HG03378 (cell line): ENCODE measurements around the gene ACTL9.
"Not testable (repeated sequence)": the region's sequence is repeated elsewhere in the genome, so short reads cannot be mapped to it uniquely, and the experiment has no call there.

Experiments used
- ATAC-seq: cut with Tn5 transposase; IDR thresholded peaks from one replicate; pipeline ENCODE4 v1.9.1; 2021; ENCODE audit warnings: mild to moderate bottlenecking, moderate library complexity; ENCODE audit not compliant: unreplicated experiment

The ACTL9 gene, protein sequence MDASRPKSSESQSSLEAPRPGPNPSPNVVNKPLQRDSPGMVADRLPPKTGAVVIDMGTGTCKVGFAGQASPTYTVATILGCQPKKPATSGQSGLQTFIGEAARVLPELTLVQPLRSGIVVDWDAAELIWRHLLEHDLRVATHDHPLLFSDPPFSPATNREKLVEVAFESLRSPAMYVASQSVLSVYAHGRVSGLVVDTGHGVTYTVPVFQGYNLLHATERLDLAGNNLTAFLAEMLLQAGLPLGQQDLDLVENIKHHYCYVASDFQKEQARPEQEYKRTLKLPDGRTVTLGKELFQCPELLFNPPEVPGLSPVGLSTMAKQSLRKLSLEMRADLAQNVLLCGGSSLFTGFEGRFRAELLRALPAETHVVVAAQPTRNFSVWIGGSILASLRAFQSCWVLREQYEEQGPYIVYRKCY

DNA sequence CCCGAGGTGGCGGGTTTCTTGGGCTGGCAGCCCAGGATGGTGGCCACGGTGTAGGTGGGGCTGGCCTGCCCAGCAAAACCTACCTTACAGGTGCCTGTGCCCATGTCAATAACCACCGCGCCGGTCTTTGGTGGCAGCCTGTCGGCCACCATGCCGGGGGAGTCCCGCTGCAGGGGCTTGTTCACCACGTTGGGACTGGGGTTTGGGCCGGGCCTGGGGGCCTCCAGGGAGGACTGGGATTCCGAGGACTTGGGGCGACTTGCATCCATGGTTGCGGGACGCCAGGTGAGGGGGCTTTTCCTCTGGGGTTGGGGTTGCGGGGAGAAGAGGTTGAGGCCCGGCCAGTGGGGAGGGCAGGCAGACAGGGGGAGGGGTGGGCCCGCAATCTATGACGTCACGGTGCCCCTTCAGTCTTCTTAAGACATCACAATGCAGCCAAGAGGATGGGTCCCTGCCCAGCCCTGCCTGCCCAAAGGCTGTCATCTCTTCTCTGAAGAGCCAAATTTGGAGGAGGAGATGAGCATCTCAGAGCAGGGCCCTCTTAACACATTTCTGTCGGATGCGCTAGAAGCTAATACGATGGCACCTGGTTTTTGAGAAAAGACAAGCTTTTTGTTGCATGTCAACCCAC lies at the start of gene ACTL9:
Gene ACTL9 (minus strand): TSS at position 363 of the 631 bp plus-strand sequence. CDS start 94 bp downstream, at position 269.
- ATAC-seq, result no peak

DNA sequence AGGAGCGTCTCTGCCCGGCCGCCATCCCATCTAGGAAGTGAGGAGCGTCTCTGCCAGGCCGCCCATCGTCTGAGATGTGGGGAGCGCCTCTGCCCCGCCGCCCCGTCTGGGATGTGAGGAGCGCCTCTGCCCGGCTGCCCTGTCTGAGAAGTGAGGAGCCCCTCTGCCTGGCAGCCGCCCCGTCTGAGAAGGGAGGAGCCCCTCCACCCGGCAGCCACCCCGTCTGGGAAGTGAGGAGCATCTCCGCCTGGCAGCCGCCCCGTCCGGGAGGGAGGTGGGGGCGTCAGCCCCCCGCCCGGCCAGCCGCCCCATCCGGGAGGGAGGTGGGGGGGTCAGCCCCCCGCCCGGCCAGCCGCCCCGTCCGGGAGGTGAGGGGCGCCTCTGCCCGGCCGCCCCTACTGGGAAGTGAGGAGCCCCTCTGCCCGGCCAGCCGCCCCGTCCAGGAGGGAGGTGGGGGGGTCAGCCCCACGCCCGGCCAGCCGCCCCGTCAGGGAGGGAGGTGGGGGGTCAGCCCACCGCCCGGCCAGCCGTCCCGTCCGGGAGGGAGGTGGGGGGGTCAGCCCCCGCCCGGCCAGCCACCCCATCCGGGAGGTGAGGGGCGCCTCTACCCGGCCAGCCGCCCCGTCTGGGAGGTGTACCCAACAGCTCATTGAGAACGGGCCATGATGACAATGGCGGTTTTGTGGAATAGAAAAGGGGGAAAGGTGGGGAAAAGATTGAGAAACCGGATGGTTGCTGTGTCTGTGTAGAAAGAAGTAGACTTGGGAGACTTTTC lies 40.9 kb upstream of the ACTL9 start:
- ATAC-seq, result not testable (repeated sequence)

DNA sequence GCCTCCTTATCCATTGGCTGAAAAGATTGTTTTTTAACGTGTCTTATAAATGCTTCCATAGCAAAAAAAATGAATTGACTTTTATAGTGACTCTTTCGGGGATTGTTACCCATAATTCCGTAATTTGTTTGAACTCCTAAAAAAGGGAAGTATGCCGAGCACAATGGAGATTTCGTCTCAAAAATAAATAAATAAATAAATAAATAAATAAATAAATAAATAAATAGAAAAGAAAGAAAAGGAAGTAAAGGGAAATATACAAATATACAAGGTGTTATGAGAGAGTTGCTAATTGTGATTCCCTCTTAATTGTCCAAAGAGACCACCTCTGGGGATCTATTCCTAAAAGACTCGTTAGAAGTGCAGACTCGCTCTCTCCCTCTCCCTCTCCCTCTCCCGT lies 39.8 kb upstream of the ACTL9 start:
- no peak for ATAC-seq

DNA sequence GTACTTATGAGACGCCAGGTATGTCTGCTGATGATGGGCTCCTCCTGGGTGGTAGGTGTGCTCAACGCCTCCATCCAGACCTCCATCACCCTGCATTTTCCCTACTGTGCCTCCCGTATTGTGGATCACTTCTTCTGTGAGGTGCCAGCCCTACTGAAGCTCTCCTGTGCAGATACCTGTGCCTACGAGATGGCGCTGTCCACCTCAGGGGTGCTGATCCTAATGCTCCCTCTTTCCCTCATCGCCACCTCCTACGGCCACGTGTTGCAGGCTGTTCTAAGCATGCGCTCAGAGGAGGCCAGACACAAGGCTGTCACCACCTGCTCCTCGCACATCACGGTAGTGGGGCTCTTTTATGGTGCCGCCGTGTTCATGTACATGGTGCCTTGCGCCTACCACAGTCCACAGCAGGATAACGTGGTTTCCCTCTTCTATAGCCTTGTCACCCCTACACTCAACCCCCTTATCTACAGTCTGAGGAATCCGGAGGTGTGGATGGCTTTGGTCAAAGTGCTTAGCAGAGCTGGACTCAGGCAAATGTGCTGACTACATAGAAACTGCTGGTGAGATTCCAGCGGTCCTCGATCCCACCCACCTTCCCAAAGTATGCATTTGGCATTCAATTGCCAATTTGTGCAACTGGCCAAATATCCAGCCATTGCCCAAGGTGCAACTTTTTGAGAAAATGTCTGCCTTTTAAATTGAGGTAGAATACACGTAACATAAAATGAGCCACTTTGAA lies 33.0 kb upstream of the ACTL9 start:
- no peak for ATAC-seq

- ATAC-seq, result no peak
These were observed 25.7 kb upstream of the ACTL9 start for GRCh38 chr19:8724276-8724675.

- no peak for ATAC-seq
These were observed 23.4 kb upstream of the ACTL9 start for GRCh38 chr19:8722032-8722431.

GRCh38 chr19:8721334-8721733 lies 22.7 kb upstream of the ACTL9 start, which contains the start of gene OR2Z1:
OR2Z1 (plus strand) TSS chr19:8721634; CDS start chr19:8731029, 9,395 bp downstream.
- ATAC-seq, result no peak

GRCh38 chr19:8710337-8710736 lies 11.7 kb upstream of the ACTL9 start:
- not testable (repeated sequence) for ATAC-seq

- no peak for ATAC-seq
These were observed 7.1 kb upstream of the ACTL9 start for GRCh38 chr19:8705742-8706141.

DNA sequence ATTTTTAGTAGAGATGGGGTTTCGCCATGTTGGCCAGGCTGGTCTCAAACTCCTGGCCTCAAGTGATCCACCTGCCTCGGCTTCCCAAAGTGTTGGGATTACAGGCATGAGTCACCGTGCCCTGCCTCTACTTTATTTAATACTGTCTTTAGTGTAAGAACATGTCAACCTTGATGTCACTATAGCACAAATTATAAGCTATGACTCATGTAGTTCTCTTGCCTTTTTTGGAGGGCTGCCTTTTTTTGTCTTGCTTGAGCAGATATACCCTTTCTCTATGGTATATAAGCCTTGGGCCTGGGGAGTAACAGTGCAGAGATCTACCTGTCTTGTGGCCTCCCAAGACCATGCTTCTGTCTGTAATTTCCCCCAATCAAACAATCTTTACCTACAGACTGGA lies 6.7 kb upstream of the ACTL9 start:
- not testable (repeated sequence) for ATAC-seq

DNA sequence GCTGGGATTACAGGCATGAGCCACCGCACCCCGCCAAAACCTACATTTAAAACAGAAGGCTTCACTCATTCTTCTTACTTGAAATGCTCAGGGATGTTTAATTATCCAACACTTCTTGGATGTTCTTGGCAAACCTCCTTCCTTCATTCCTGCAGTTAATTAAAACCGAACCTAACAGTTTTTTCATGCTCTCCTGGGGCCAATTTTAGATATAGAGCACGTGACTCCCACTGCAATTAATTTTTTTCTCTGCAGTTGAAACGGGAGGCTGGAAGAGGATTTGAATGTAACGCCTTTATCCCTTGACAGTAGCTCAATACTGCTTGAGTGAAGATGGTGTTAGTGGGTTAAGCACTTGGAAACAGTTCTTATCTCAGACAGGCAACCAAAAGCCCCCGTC lies 4.6 kb upstream of the ACTL9 start:
- no peak for ATAC-seq

DNA sequence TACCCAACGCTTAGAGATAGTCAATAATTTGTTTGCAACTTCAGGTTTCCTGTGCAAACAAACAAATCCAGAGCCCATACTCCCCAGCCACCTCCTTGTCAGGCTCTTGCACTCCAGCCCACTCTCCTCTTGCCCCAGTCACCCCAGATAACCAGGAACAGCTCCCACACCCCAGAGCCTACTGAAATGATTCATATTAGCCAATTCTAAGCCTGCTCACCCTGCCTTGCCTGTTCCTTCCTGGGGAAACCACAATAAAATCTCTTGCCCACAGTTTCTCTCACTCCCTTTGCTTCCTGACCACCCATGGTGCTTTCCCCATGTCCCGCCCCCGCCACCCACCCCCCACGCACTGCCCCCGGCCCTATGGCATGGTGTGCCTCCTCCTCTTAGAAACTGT lies 3.8 kb upstream of the ACTL9 start:
- ATAC-seq, result no peak

GRCh38 chr19:8700956-8701355 lies 2.4 kb upstream of the ACTL9 start:
- ATAC-seq, result no peak

DNA sequence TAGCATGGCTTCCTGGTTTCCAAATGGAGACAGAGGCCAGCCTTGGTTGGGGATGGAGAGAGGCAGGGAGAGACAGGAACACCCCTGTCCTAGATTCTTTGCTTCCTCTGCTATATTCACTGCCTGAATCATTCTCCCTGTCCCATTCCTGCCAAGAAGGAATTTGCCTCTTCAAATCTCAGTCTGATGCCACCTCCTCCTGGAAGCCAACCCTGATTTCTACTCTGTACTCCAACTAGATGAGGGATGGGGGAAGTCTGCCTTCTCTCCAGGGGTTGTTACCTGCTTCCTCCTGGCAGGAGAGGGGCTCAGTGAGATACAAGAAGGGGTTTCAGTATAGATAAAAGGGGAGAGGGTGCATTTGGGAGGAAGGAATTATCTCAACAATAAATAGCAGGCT lies 1.3 kb upstream of the ACTL9 start:
- no peak for ATAC-seq

- no peak for ATAC-seq
These were observed 743 bp downstream of the ACTL9 start for GRCh38 chr19:8697671-8698432.

GRCh38 chr19:8696993-8697392 lies 1.6 kb downstream of the ACTL9 start:
- no peak for ATAC-seq

- ATAC-seq, result no peak
These were observed 2.7 kb downstream of the ACTL9 start for GRCh38 chr19:8695911-8696310.

DNA sequence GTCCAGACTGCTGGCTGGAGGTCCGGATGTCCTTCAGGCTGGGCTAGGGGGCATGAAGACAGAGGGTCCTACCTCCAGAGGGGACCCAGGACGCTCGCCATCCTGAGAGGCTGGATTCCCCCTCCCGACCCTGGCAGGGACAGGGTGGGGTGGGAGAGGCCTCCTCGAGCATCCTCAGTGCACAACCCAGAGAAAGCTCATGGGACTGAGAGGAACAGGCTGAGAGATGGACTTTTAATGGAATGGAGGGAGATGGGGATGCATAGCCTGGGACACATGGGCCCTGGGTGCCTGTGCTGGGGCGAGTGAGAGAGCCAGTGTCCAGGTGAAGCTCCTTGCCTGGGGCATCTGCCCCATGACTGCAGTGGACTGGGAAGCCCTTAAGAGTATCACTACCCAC lies 3.1 kb downstream of the ACTL9 start:
- no peak for ATAC-seq

DNA sequence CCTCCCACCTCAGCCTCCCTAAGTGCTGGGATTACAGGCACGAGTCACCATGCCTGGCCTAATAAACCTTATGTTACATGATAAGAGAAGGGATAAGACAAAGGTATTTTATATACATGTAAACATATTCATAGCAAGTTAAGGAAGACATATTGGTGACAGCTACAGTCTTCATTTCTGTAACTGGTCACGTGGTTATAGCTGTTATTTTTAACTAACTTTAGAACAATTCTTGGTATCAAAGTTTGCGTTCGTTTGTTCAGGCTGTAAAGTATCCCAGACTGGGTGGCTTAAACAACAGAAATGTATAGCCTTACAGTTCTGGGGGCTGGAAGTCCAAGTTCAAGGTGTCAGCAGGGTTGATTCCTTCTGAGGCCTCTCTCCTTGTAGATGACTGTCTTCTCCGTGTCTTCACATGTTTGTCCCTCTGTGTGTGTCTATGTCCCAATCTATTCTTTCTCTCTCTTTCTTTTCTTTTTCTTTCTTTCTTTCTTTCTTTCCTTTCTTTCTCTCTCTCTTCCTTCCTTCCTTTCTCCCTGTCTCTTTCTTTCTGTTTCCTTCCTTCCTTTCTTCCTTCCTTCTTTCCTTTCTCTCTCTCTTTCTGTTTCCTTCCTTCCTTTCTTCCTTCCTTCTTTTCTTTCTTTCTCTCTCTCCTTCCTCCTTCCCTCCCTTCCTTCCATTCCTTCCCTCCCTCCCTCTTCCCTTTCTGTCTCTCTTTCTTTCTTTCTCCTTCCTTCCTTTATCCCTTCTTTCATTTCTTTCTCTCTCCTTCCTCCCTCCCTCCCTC lies 7.6 kb downstream of the ACTL9 start:
- ATAC-seq, result no peak
